Measurements from ENCODE around the gene CYP39A1.

Gene CYP39A1

DNA sequence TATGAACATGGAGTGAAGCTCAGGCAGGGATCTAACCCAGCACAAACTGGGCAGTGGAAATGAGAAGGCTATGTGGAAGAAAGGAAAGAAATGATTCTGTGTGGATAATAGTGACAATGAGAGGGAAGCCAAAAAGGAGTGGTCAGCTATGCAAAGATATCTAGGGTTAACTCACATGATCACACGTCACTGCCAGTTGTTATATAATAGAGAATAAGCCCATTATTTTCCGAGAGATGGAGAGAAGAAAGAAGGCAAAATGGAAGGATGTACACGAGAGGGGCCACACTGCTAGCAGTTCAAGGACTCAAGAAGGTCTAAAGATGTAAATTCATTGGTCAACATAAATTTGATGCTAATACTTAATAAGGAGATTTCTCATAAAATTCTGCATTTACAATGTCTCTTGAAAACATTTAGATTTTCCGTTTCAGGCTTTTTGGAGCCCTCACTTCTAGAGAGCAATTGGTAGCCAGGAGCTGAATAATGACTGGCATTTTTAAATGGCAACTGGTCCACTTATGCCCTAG, 142.6 kb downstream of the CYP39A1 start:
- DNase-seq (ENCODE audit: low spot score), result no peak
- no peak overlapping the region for H3K27ac ChIP-seq
- TF ChIP-seq, protein P1, sequence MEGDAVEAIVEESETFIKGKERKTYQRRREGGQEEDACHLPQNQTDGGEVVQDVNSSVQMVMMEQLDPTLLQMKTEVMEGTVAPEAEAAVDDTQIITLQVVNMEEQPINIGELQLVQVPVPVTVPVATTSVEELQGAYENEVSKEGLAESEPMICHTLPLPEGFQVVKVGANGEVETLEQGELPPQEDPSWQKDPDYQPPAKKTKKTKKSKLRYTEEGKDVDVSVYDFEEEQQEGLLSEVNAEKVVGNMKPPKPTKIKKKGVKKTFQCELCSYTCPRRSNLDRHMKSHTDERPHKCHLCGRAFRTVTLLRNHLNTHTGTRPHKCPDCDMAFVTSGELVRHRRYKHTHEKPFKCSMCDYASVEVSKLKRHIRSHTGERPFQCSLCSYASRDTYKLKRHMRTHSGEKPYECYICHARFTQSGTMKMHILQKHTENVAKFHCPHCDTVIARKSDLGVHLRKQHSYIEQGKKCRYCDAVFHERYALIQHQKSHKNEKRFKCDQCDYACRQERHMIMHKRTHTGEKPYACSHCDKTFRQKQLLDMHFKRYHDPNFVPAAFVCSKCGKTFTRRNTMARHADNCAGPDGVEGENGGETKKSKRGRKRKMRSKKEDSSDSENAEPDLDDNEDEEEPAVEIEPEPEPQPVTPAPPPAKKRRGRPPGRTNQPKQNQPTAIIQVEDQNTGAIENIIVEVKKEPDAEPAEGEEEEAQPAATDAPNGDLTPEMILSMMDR (conservative IDR thresholded peaks at IDR 0.05; ENCODE audit: low read depth), result no peak
- ChIA-PET CTCF (no interaction called here), POLR2A (ENCODE audit: low non-redundant PET) (no interaction called here)

- TF ChIP-seq, protein P1 (conservative IDR thresholded peaks at IDR 0.05; ENCODE audit: low read depth), result no peak
- ChIA-PET CTCF (no interaction called here), POLR2A (ENCODE audit: low non-redundant PET) (no interaction called here)
- no peak for DNase-seq (ENCODE audit: low spot score)
- no peak overlapping the region for H3K27ac ChIP-seq
These were observed 143.6 kb downstream of the CYP39A1 start for GRCh38 chr6:46509063-46509462.

DNA sequence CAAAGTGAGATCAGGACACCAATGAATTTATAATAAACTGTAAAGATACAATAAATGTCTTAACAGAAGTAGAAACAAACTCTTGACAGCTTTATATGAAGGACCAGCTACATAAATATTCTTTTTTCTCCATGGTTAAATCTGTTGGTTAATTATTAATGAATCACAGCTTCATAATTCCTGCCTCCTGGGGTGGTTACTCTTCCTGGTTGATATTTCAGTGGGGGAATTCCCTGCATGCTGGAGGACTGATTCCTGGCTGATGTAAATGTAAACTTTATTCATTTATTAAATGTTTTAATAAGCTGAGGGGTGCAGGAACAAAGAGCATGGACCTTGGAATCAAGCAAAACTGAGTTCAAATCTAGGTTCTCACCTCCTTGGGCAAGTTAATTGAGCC, 145.2 kb downstream of the CYP39A1 start:
- no peak overlapping the region for H3K27ac ChIP-seq
- no peak for DNase-seq (ENCODE audit: low spot score)
- CTCF ChIA-PET, result no interaction called here
- TF ChIP-seq, protein P1 (conservative IDR thresholded peaks at IDR 0.05; ENCODE audit: low read depth), result no peak
- POLR2A ChIA-PET (ENCODE audit: low non-redundant PET), result no interaction called here

DNA sequence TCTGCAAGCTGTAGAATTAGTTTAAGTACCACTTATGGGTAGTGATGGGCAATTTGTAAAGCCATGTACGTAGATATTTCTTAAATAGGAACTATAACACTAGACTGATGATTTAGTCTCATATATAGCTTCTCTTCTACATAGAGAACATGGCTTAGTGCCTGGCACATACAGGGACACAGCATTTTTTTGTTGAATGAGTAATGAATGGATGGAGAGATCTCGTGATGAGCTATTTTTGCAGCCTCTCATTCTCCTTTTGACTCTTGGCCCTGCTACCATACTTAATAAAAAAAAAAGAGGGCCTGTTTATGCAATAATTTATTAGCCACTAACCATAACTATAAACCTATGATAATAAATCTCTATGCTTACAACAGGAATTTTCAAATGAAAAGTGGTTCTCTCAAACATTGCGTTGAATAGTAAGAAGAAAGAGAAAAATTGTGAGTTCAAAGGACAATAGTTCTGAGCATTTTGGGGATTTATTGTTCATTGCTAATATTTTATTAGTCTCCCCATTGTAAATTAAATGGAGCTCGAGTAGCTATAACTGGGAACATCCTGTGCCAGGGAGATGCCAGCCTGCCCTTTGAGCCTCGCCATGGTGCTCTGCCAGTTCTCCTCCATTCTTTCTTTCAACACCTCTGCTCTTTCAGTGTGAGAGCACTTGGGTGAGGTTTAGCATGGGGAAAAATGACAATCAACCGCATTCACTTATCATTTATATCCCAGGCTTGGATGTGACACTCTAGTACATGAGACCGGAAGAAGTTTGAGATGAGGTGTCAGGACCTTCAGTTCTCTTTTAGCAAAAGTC, 146.7 kb downstream of the CYP39A1 start:
- TF ChIP-seq, protein P1 (conservative IDR thresholded peaks at IDR 0.05; ENCODE audit: low read depth), result no peak
- CTCF ChIA-PET, result interaction anchor here (0.6 to 1.2 kb wide), 3 partner anchors 13 to 1737 kb away, joined by 3 to 4 read pairs (median 3); no protein-coding TSS in a partner anchor
- POLR2A ChIA-PET (ENCODE audit: low non-redundant PET), result no interaction called here
- no peak overlapping the region for H3K27ac ChIP-seq
- DNase-seq (ENCODE audit: low spot score), result no peak

- TF ChIP-seq, protein P1 (conservative IDR thresholded peaks at IDR 0.05; ENCODE audit: low read depth), result no peak
- DNase-seq (ENCODE audit: low spot score), result no peak
- H3K27ac ChIP-seq, result no peak overlapping the region
- CTCF ChIA-PET, result no interaction called here
- POLR2A ChIA-PET (ENCODE audit: low non-redundant PET), result no interaction called here
These were observed 148.4 kb downstream of the CYP39A1 start for GRCh38 chr6:46504242-46504641.

GRCh38 chr6:46502486-46503119, 150.0 kb downstream of the CYP39A1 start:
- ChIA-PET CTCF (interaction anchor here (0.9 kb wide), 1 partner anchor 20 kb away, joined by 3 read pairs; no protein-coding TSS in a partner anchor), POLR2A (ENCODE audit: low non-redundant PET) (no interaction called here)
- H3K27ac ChIP-seq, result no peak overlapping the region
- DNase-seq (ENCODE audit: low spot score), result no peak
- TF ChIP-seq, protein P1 (conservative IDR thresholded peaks at IDR 0.05; ENCODE audit: low read depth), result no peak

Data from RWPE1 (cell line).